Measurements from ENCODE around the gene MIAT.

DNA sequence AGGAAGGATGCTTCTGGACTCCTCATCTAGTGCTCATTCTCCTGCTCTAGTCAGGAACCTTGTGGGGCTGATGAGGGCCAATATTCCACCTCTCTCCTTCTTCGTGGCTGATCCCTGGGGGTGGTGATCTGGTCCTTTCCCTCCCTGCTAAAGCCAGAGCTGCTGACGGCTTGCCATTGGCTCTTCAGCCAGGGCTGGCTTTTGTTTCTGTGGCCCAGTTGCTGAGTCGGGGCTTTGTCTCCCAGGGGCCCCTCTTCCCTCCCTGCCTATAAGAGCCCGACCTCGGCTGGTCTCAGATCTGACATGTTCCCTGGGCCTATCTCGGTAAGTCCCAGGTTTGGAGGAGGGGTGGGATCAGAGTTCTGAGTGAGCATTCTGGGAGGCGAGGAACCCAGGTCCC, 35.7 kb upstream of the MIAT start, which contains the start of gene CRYBA4:
- TF ChIP-seq POLR2AphosphoS5 (IDR thresholded peaks at IDR 0.05): no peak
- TF ChIP-seq, protein P1, sequence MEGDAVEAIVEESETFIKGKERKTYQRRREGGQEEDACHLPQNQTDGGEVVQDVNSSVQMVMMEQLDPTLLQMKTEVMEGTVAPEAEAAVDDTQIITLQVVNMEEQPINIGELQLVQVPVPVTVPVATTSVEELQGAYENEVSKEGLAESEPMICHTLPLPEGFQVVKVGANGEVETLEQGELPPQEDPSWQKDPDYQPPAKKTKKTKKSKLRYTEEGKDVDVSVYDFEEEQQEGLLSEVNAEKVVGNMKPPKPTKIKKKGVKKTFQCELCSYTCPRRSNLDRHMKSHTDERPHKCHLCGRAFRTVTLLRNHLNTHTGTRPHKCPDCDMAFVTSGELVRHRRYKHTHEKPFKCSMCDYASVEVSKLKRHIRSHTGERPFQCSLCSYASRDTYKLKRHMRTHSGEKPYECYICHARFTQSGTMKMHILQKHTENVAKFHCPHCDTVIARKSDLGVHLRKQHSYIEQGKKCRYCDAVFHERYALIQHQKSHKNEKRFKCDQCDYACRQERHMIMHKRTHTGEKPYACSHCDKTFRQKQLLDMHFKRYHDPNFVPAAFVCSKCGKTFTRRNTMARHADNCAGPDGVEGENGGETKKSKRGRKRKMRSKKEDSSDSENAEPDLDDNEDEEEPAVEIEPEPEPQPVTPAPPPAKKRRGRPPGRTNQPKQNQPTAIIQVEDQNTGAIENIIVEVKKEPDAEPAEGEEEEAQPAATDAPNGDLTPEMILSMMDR (IDR thresholded peaks at IDR 0.05): no peak
